K562 (cell line): ENCODE measurements around the gene HMGA1.

Experiments
- BRCA1 ChIP-seq, 2 experiments: fragments of 450-650 bp in 1 of 2; sonication (generic) in 1 of 2; formaldehyde crosslinking in 1 of 2; IDR thresholded peaks; 2 replicates each; pipeline versions ENCODE4 v1.5.0 to v1.6.1; 2017 to 2020; ENCODE audit warnings: mild to moderate bottlenecking in 1 of 2, missing genetic modification reagents in 1 of 2
- CBX5 ChIP-seq: IDR thresholded peaks from 2 replicates; pipeline ENCODE4 v1.6.1; 2014; ENCODE audit warnings: low read depth, borderline replicate concordance
- CHD2 ChIP-seq: IDR thresholded peaks from 2 replicates; pipeline ENCODE4 v1.6.1; 2011; ENCODE audit warnings: low read depth, low read length
- EP300 ChIP-seq: IDR thresholded peaks from 2 replicates; pipeline ENCODE4 v1.6.1; 2012; ENCODE audit warnings: low read length, improper control_type of control experiment
- HDAC1 ChIP-seq, 2 experiments: fragments of 450-650 bp; IDR thresholded peaks; 2 replicates each; pipeline ENCODE4 v1.6.1; 2016 to 2017; ENCODE audit warnings: inconsistent platforms in 1 of 2, mild to moderate bottlenecking in 1 of 2, moderate library complexity in 1 of 2
- SETDB1 ChIP-seq: IDR thresholded peaks from one replicate; pipeline ENCODE4 v1.6.1; 2012; ENCODE audit warnings: low read length, control low read depth, inconsistent platforms
- TF ChIP-seq, protein P1 (sequence below), 2 experiments: fragments of 450-650 bp in 1 of 2; sonication (generic) in 1 of 2; formaldehyde crosslinking in 1 of 2; IDR thresholded peaks; 2 replicates each; pipeline versions ENCODE4 v1.7.1 to v1.9.0; 2016 to 2022; ENCODE audit warnings: inconsistent platforms in 1 of 2, mild to moderate bottlenecking in 1 of 2, missing genetic modification reagents in 1 of 2

DNA sequence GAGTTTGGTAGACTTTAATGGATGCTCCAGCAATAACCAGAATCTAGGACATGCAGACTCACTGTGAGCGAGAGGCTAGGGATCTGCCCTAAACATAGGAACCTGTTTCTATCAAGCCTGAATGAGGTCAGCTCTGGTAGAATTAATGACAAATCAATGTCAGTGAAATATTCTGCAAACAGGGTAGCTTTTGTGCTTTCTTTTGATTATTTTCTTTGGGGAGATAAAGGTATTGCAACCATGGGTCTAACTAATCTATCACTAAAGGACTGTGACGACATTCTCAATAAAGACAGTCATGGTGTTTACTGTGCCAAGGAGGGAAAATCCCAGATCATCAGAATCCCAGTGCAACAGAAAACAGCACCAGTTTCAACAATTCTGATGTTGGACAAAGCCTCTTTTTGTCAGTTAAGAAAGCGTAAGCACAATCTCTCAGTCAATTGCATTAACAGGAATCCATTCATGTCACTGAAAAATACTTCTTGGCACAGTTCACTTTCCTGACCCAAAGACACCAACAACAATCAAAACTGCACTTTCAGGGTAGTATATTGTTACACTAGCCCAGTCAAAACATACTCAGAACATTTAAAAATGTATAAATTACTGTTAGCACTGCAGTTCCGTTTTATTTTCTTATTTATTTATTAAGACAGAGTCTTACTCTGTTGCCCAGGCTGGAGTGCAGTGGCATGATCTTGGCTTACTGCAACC, 48.9 kb downstream of the HMGA1 start:
- no peak for TF ChIP-seq BRCA1 (IDR thresholded peaks at IDR 0.05)
- TF ChIP-seq BRCA1 (CRISPR knock-in tag; IDR thresholded peaks at IDR 0.05), result no peak
- no peak for TF ChIP-seq EP300
- TF ChIP-seq CBX5, result no peak
- TF ChIP-seq HDAC1 (IDR thresholded peaks at IDR 0.05), result no peak
- no peak for TF ChIP-seq SETDB1
- TF ChIP-seq, protein P1, sequence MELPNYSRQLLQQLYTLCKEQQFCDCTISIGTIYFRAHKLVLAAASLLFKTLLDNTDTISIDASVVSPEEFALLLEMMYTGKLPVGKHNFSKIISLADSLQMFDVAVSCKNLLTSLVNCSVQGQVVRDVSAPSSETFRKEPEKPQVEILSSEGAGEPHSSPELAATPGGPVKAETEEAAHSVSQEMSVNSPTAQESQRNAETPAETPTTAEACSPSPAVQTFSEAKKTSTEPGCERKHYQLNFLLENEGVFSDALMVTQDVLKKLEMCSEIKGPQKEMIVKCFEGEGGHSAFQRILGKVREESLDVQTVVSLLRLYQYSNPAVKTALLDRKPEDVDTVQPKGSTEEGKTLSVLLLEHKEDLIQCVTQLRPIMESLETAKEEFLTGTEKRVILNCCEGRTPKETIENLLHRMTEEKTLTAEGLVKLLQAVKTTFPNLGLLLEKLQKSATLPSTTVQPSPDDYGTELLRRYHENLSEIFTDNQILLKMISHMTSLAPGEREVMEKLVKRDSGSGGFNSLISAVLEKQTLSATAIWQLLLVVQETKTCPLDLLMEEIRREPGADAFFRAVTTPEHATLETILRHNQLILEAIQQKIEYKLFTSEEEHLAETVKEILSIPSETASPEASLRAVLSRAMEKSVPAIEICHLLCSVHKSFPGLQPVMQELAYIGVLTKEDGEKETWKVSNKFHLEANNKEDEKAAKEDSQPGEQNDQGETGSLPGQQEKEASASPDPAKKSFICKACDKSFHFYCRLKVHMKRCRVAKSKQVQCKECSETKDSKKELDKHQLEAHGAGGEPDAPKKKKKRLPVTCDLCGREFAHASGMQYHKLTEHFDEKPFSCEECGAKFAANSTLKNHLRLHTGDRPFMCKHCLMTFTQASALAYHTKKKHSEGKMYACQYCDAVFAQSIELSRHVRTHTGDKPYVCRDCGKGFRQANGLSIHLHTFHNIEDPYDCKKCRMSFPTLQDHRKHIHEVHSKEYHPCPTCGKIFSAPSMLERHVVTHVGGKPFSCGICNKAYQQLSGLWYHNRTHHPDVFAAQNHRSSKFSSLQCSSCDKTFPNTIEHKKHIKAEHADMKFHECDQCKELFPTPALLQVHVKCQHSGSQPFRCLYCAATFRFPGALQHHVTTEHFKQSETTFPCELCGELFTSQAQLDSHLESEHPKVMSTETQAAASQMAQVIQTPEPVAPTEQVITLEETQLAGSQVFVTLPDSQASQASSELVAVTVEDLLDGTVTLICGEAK (IDR thresholded peaks at IDR 0.05), result no peak
- TF ChIP-seq, protein P1 (CRISPR knock-in tag; IDR thresholded peaks at IDR 0.05), result no peak
- TF ChIP-seq CHD2, result no peak
